Activated CD8-positive, alpha-beta memory T cell treated with anti-CD3 and anti-CD28 coated beads for 36 hours (primary cell): ENCODE results near the gene B2M. TPM values are rescaled to one million over a fixed set of nuclear protein-coding genes. Genes with fewer than 3 reads are reported as not detected.
"Not testable (repeated sequence)": the region's sequence is repeated elsewhere in the genome, so short reads cannot be mapped to it uniquely, and the experiment has no call there.

ENCODE experiments used
- CTCF ChIA-PET: fragments of 350-600 bp; sonication (Branson Sonifier 250); formaldehyde crosslinking; loops from one replicate; lab custom pipeline; 2021; ENCODE audit warnings: antibody characterized with exemption; lab: Charles Lee
- POLR2A ChIA-PET: fragments of 350-600 bp; sonication (Branson Sonifier 250); formaldehyde crosslinking; loops from one replicate; lab custom pipeline; 2021; ENCODE audit warnings: antibody characterized with exemption; lab: Charles Lee
- total RNA-seq, 2 experiments: library from RNA; stranded (reverse); gene quantifications; one replicate each; pipeline ENCODE4 v1.2.3, GENCODE V29; 2021

The B2M gene
- total RNA-seq, 2 experiments from 2014 or later: 3,574 to 3,763 TPM

DNA sequence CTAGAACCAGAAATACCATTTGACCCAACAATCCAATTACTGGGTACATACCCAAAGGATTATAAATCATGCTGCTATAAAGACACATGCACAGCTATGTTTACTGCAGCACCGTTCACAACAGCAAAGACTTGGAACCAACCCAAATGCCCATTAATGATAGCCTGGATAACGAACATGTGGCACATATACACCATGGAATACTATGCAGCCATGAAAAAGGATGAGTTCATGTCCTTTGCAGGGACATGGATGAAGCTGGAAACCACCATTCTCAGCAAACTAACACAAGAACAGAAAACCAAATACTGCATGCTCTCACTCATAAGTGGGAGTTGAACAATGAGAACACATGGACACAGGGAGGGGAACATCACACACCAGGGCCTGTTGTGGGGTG lies 22.0 kb upstream of the B2M start:
- CTCF ChIA-PET: interaction anchor here (2.2 kb wide), 1 partner anchor 26 kb away, joined by 6 read pairs; the partner anchor contains the start of gene SPG11
- POLR2A ChIA-PET: interaction anchor here (1.0 kb wide), 1 partner anchor 12 kb away, joined by 3 read pairs; no protein-coding TSS in a partner anchor

DNA sequence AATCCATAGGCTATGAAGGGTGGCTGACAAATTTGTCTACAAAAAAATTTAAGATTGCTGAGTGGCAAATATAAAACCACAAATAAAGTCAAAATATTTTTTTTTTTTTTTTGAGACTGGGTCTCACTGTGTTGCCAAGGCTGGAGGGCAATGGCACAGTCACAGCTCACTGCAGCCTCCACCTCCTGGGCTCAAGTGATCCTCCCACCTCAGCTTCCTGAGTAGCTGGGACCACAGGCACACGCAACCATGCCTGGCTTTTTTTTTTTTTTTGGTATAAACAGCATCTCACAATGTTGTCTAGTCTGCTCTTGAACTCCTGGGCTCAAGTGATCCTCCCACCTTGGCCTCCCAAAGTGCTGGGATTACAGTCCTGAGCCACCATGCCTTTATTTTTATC lies 21.1 kb upstream of the B2M start:
- ChIA-PET CTCF (interaction anchor here (0.7 to 2.2 kb wide), 5 partner anchors 10 to 1271 kb away, joined by 3 to 6 read pairs (median 3); partner anchors contain the start of gene SPG11), POLR2A (interaction anchor here (0.6 to 1.0 kb wide), 2 partner anchors 13 to 22 kb away, joined by 3 to 4 read pairs; no protein-coding TSS in a partner anchor)

DNA sequence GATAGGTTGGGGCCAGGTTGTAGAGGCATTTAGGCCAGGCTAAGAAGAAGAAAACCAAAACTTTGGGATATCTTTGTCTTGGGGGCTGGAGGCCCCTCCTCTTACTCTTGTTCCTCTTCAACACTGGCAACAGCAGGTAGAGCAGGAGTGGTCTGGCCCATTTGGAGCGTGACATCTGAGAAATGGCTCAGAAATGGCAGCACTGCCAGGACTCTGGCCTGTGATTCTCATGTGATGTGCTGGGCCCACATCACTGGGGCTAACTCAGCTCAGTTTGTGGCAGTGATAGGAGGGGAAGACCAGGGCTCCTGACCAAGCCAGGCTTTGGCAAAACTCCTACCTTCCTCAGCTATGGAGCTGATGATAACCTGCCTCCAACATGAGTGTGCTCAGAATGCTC lies 18.7 kb upstream of the B2M start:
- ChIA-PET CTCF (interaction anchor here (0.5 to 1.2 kb wide), 2 partner anchors 15 to 30 kb away, joined by 3 read pairs; no protein-coding TSS in a partner anchor), POLR2A (no interaction called here)

DNA sequence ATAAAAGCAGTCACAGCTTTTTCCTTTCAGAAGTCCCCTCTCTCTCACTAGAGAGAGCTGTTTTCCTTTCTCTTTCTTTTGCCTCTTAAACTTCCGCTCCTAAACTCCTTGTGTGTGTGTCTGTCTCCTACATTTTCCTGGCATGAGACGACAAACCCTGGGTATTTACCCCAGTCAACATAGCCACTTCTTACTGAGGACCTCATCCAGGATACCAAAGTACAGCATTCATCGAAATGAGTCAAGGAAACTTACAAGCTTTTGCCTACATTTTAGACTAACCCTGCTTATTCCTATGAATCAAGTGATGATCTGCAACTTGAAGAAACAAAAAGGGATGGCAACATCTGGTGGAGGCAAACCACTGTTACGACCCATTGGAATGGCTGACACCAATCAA lies 16.9 kb upstream of the B2M start:
- POLR2A ChIA-PET: no interaction called here
- CTCF ChIA-PET: interaction anchor here (1.3 kb wide), 1 partner anchor 14 kb away, joined by 3 read pairs; no protein-coding TSS in a partner anchor

DNA sequence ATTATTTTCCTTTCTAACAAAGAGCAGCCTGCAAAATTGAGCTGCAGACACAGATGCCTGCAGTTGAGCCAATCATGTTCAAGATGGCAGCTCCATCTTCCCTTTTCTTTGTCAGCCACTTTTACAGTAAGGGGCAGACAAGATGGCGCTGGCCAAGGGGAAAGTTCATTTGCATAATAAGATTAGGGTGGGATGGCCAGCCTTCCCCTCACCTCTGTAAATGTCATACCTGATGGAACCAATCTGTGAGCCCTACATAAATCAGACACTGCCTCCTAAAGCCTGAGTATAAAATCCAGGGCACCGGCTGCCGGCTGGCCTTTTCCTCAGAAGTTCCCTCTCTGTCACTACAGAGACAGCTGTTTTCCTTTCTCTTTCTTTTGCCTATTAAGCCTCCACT lies 16.0 kb upstream of the B2M start:
- POLR2A ChIA-PET: no interaction called here

DNA sequence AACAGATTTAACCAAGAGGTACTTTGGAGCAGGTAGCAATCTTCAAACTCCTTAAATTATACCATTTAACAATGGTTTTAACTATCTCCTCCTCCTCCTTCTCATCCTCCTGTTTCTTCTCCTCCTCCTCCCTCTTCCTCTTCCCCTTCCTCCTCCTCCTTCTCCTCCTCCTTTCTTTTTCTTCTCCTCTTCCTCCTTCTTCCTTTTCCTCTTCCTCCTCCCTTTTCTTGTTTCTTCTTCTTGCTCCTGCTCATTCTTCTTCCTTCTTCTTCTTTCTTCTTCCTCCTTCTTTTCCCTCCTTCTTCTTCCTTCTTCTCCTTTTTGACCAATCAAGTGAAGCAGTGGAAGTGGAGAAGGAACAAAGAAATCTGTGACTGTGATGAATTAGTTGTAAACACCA lies 14.3 kb upstream of the B2M start:
- CTCF ChIA-PET: interaction anchor here (0.8 kb wide), 1 partner anchor 34 kb away, joined by 3 read pairs; the partner anchor contains the start of gene SPG11
- POLR2A ChIA-PET: interaction anchor here (0.6 kb wide), 1 partner anchor 14 kb away, joined by 6 read pairs; no protein-coding TSS in a partner anchor

More for the DNA sequence above, 16.0 kb upstream of the B2M start:
- CTCF ChIA-PET: interaction anchor here (1.3 kb wide), 1 partner anchor 15 kb away, joined by 3 read pairs; no protein-coding TSS in a partner anchor

DNA sequence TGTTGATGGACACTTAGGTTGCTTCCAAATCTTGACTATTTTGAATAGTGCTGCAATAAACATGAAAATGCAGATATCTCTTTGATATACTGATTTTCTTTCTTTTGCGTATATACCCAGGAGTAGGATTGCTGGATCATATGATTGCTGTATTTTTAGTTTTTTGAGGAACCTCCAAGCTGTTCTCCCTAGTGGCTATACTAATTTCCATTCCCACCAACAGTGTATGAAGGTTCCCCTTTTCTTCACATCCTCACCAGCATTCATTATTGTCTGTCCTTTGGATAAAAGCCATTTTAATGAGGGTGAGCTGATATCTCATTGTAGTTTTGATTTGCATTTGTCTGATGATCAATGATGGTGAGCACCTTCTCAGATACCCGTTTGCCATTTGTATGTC lies 12.7 kb upstream of the B2M start:
- ChIA-PET CTCF (interaction anchor here (0.5 to 1.9 kb wide), 2 partner anchors 35 to 36 kb away, joined by 3 to 4 read pairs; partner anchors contain the start of gene SPG11), POLR2A (no interaction called here)

DNA sequence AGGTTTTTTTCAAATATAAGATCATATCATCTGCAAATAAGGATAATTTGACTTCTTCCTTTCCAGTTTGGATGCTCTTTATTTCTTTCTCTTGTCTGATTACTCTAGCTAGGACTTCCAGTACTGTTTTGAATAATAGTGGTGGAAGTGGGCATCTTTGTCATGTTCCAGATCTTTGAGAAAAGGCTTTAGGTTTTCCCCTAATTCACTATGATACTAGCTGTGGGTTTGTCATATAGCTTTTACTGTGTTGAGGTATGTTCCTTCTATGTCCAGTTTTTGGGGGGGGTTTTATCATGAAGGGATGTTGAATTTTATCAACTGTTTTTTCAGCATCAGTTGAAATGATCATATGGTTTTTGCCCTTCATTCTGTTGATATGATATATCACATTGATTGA lies 10.6 kb upstream of the B2M start:
- POLR2A ChIA-PET, CTCF ChIA-PET: not testable (repeated sequence)

DNA sequence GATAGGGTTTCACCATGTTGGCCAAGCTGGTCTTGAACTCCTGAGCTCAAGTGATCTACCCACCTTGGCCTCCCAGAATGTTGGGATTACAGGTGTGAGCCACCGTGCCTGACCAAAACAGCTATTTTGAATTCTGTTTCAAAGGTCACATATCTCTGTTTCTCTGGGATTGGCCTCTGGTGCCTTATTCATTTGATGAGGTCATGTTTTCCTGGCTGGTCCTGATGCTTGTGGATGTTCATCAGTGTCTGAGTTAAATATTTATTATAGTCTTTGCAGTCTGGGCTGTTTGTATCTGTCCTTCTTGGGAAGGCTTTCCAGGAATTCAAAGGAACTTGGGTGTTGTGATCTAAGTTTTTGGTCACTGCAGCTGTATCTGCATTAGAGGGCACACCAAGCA lies 5.3 kb upstream of the B2M start:
- POLR2A ChIA-PET: no interaction called here
- CTCF ChIA-PET: interaction anchor here (1.1 to 2.6 kb wide), 3 partner anchors 23 to 122 kb away, joined by 3 to 12 read pairs (median 4); partner anchors contain the start of gene SPG11

DNA sequence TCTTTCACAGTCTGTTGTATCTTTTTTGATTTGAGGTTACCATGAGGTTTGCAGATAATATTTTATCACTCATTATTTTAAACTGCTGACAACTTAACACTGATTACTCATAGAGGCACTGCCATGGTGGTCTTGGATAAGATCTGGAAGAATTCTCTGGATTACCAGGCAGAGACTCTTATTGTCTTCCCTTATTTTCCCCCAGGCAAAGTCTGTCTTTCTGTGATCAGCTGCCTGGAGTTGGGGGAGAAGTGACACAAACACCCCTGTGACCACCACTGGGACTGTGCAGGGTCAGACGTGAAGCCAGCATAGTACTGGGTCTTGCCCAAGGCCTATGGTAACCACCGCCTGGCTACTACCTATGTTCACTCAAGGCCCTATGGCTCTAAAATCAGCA lies 4.9 kb upstream of the B2M start:
- POLR2A ChIA-PET: no interaction called here
- CTCF ChIA-PET: interaction anchor here (1.2 to 2.7 kb wide), 3 partner anchors 42 to 123 kb away, joined by 3 to 12 read pairs (median 9); partner anchors contain the start of gene SPG11

DNA sequence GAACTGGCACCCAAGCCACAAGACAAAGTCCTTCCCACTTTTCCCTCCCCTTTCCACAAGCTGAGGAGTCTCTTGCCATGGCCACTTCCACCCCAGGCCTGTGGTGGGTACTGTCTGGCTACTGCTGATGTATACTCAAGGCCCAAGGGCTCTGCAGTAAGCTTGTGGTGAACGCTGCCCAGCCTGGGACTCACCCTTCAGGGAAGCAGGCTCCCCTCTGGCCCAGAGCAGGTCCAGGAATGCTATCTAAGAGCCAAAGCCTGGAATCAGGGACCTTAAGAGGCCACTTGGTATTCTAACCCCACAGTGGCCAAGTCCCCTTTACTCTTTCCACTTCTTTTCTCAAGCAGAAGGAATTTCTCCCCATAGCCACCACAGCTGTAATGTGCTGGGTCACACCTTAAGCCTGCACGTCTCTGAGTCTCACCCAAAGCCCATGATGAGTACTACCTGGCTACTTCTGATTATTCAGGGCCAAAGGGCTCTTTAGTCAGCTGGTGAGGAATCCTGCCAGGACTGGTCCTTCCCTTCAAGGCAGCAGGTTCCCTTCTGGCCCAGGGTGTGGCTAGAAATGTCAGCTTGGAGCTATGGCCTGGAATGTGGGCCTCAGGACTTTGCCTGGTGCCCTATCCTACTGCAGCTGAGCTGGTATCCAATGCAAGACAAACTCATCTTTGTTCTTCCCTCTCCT lies 4.2 kb upstream of the B2M start:
- ChIA-PET CTCF (interaction anchor here (0.6 to 2.7 kb wide), 2 partner anchors 11 to 43 kb away, joined by 3 to 9 read pairs; partner anchors contain the start of gene SPG11), POLR2A (interaction anchor here (0.8 kb wide), 1 partner anchor 22 kb away, joined by 3 read pairs; no protein-coding TSS in a partner anchor)

DNA sequence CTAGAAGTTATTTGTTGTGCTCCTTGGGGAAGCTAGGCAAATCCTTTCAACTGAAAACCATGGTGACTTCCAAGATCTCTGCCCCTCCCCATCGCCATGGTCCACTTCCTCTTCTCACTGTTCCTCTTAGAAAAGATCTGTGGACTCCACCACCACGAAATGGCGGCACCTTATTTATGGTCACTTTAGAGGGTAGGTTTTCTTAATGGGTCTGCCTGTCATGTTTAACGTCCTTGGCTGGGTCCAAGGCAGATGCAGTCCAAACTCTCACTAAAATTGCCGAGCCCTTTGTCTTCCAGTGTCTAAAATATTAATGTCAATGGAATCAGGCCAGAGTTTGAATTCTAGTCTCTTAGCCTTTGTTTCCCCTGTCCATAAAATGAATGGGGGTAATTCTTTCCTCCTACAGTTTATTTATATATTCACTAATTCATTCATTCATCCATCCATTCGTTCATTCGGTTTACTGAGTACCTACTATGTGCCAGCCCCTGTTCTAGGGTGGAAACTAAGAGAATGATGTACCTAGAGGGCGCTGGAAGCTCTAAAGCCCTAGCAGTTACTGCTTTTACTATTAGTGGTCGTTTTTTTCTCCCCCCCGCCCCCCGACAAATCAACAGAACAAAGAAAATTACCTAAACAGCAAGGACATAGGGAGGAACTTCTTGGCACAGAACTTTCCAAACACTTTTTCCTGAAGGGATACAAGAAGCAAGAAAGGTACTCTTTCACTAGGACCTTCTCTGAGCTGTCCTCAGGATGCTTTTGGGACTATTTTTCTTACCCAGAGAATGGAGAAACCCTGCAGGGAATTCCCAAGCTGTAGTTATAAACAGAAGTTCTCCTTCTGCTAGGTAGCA lies 851 bp upstream of the B2M start:
- CTCF ChIA-PET: interaction anchor here (0.6 to 10.6 kb wide), 12 partner anchors 9 to 173 kb away, joined by 3 to 134 read pairs (median 5); partner anchors contain the start of genes EIF3J, SPG11 and TRIM69
- POLR2A ChIA-PET: interaction anchor here (0.5 to 12.9 kb wide), 10 partner anchors 12 to 404 kb away, joined by 3 to 429 read pairs (median 8); partner anchors contain the start of genes SPG11 and TRIM69

DNA sequence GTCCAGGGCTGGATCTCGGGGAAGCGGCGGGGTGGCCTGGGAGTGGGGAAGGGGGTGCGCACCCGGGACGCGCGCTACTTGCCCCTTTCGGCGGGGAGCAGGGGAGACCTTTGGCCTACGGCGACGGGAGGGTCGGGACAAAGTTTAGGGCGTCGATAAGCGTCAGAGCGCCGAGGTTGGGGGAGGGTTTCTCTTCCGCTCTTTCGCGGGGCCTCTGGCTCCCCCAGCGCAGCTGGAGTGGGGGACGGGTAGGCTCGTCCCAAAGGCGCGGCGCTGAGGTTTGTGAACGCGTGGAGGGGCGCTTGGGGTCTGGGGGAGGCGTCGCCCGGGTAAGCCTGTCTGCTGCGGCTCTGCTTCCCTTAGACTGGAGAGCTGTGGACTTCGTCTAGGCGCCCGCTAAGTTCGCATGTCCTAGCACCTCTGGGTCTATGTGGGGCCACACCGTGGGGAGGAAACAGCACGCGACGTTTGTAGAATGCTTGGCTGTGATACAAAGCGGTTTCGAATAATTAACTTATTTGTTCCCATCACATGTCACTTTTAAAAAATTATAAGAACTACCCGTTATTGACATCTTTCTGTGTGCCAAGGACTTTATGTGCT lies 527 bp downstream of the B2M start:
- POLR2A ChIA-PET: interaction anchor here (0.6 to 12.9 kb wide), 11 partner anchors 10 to 174 kb away, joined by 3 to 429 read pairs (median 5); partner anchors contain the start of genes SPG11 and TRIM69
- CTCF ChIA-PET: interaction anchor here (1.3 to 10.6 kb wide), 9 partner anchors 16 to 175 kb away, joined by 4 to 134 read pairs (median 9); partner anchors contain the start of genes EIF3J, SPG11 and TRIM69

DNA sequence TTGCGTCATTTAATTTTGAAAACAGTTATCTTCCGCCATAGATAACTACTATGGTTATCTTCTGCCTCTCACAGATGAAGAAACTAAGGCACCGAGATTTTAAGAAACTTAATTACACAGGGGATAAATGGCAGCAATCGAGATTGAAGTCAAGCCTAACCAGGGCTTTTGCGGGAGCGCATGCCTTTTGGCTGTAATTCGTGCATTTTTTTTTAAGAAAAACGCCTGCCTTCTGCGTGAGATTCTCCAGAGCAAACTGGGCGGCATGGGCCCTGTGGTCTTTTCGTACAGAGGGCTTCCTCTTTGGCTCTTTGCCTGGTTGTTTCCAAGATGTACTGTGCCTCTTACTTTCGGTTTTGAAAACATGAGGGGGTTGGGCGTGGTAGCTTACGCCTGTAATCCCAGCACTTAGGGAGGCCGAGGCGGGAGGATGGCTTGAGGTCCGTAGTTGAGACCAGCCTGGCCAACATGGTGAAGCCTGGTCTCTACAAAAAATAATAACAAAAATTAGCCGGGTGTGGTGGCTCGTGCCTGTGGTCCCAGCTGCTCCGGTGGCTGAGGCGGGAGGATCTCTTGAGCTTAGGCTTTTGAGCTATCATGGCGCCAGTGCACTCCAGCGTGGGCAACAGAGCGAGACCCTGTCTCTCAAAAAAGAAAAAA lies 1.2 kb downstream of the B2M start:
- ChIA-PET POLR2A (interaction anchor here (0.6 to 12.9 kb wide), 11 partner anchors 10 to 285 kb away, joined by 3 to 429 read pairs (median 5); partner anchors contain the start of genes CTDSPL2, SPG11 and TRIM69), CTCF (interaction anchor here (0.7 to 10.6 kb wide), 9 partner anchors 15 to 175 kb away, joined by 3 to 134 read pairs (median 5); partner anchors contain the start of genes EIF3J, SPG11 and TRIM69)

DNA sequence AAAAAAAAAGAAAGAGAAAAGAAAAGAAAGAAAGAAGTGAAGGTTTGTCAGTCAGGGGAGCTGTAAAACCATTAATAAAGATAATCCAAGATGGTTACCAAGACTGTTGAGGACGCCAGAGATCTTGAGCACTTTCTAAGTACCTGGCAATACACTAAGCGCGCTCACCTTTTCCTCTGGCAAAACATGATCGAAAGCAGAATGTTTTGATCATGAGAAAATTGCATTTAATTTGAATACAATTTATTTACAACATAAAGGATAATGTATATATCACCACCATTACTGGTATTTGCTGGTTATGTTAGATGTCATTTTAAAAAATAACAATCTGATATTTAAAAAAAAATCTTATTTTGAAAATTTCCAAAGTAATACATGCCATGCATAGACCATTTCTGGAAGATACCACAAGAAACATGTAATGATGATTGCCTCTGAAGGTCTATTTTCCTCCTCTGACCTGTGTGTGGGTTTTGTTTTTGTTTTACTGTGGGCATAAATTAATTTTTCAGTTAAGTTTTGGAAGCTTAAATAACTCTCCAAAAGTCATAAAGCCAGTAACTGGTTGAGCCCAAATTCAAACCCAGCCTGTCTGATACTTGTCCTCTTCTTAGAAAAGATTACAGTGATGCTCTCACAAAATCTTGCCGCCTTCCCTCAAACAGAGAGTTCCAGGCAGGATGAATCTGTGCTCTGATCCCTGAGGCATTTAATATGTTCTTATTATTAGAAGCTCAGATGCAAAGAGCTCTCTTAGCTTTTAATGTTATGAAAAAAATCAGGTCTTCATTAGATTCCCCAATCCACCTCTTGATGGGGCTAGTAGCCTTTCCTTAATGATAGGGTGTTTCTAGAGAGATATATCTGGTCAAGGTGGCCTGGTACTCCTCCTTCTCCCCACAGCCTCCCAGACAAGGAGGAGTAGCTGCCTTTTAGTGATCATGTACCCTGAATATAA lies 2.0 kb downstream of the B2M start:
- ChIA-PET CTCF (interaction anchor here (0.7 to 10.6 kb wide), 8 partner anchors 15 to 96 kb away, joined by 3 to 134 read pairs (median 8); partner anchors contain the start of genes SPG11 and TRIM69), POLR2A (interaction anchor here (0.6 to 12.9 kb wide), 10 partner anchors 9 to 286 kb away, joined by 3 to 429 read pairs (median 5); partner anchors contain the start of genes CTDSPL2, SPG11 and TRIM69)
